Astrocyte (in vitro differentiated cells and primary cell): ENCODE data around the gene PDE3B. TPM values are rescaled to one million over a fixed set of nuclear protein-coding genes. Genes with fewer than 3 reads are reported as not detected.

ENCODE experiments used
- DNase-seq: peaks from one replicate; pipeline ENCODE4 v3.0.0-alpha.2; 2010; ENCODE audit warnings: low read depth
- FAIRE-seq: peaks from 2 replicates; lab custom pipeline; 2011; peaks lifted over from hg19 to GRCh38; lab: Jason Lieb, UNC
- H2AFZ ChIP-seq: 2 replicates; pipeline ENCODE4 v1.6.0; 2012; ENCODE audit warnings: low read depth, low read length, inconsistent platforms
- H3K27ac ChIP-seq: 2 replicates; pipeline ENCODE4 v1.5.1; 2011; ENCODE audit warnings: low read depth, low read length, inconsistent platforms
- H3K27me3 ChIP-seq: 2 replicates; pipeline ENCODE4 v1.6.0; 2011; ENCODE audit warnings: low read length, inconsistent platforms; ENCODE audit not compliant: insufficient read depth
- H3K36me3 ChIP-seq: 2 replicates; pipeline ENCODE4 v1.5.1; 2011; ENCODE audit warnings: low read length, inconsistent platforms; ENCODE audit not compliant: insufficient read depth
- H3K4me1 ChIP-seq: 2 replicates; pipeline ENCODE4 v1.5.1; 2011; ENCODE audit warnings: low read length, inconsistent platforms; ENCODE audit not compliant: insufficient read depth
- H3K4me2 ChIP-seq: 2 replicates; pipeline ENCODE4 v1.6.0; 2012; ENCODE audit warnings: low read length, inconsistent platforms
- H3K4me3 ChIP-seq: 2 replicates; pipeline ENCODE4 v1.5.1; 2011; ENCODE audit warnings: low read depth, mild to moderate bottlenecking, low read length, inconsistent platforms; ENCODE audit not compliant: insufficient read depth
- H3K79me2 ChIP-seq: 2 replicates; pipeline ENCODE4 v1.6.0; 2012; ENCODE audit warnings: mild to moderate bottlenecking, low read length, inconsistent platforms; ENCODE audit not compliant: insufficient read depth
- H3K9ac ChIP-seq: 2 replicates; pipeline ENCODE4 v1.6.0; 2012; ENCODE audit warnings: mild to moderate bottlenecking, low read length, inconsistent platforms
- H3K9me3 ChIP-seq: 2 replicates; pipeline ENCODE4 v1.5.1; 2012; ENCODE audit warnings: low read depth, mild to moderate bottlenecking, low read length, inconsistent platforms; ENCODE audit not compliant: insufficient read depth
- H4K20me1 ChIP-seq: 2 replicates; pipeline ENCODE4 v1.6.0; 2012; ENCODE audit warnings: low read length, inconsistent platforms; ENCODE audit not compliant: insufficient read depth
- H3K27ac Mint-ChIP-seq: one replicate; pipeline ENCODE4 v1.8.0; 2021; ENCODE audit warnings: mild to moderate bottlenecking, mixed read lengths; ENCODE audit not compliant: unreplicated experiment
- H3K27me3 Mint-ChIP-seq: one replicate; pipeline ENCODE4 v1.8.0; 2021; ENCODE audit warnings: low read depth, mixed read lengths; ENCODE audit not compliant: unreplicated experiment
- H3K36me3 Mint-ChIP-seq: one replicate; pipeline ENCODE4 v1.8.0; 2021; ENCODE audit warnings: low read depth, mixed read lengths; ENCODE audit not compliant: unreplicated experiment
- H3K4me1 Mint-ChIP-seq: one replicate; pipeline ENCODE4 v1.8.0; 2021; ENCODE audit warnings: low read depth, mixed read lengths; ENCODE audit not compliant: unreplicated experiment
- H3K4me3 Mint-ChIP-seq: one replicate; pipeline ENCODE4 v1.8.0; 2021; ENCODE audit warnings: mild to moderate bottlenecking, moderate library complexity, mixed read lengths; ENCODE audit not compliant: unreplicated experiment
- H3K9me3 Mint-ChIP-seq: one replicate; pipeline ENCODE4 v1.8.0; 2021; ENCODE audit warnings: mild to moderate bottlenecking, mixed read lengths; ENCODE audit not compliant: unreplicated experiment
- EZH2 ChIP-seq: IDR thresholded peaks from 2 replicates; pipeline ENCODE4 v1.6.1; 2012; ENCODE audit warnings: mild to moderate bottlenecking, low read length, inconsistent platforms; ENCODE audit not compliant: insufficient read depth
- total RNA-seq: library from RNA; stranded (reverse); gene quantifications from 2 replicates; pipeline ENCODE4 v1.2.1, GENCODE V29; 2021
- TF ChIP-seq, protein P1 (sequence below): IDR thresholded peaks from 2 replicates; pipeline ENCODE4 v1.5.1; 2011; ENCODE audit warnings: low read depth, mild to moderate bottlenecking, inconsistent platforms, low read length, moderate library complexity; ENCODE audit not compliant: insufficient read depth

Gene PDE3B
- total RNA-seq, 1 donor from 2014 or later: 2.9 TPM

DNA sequence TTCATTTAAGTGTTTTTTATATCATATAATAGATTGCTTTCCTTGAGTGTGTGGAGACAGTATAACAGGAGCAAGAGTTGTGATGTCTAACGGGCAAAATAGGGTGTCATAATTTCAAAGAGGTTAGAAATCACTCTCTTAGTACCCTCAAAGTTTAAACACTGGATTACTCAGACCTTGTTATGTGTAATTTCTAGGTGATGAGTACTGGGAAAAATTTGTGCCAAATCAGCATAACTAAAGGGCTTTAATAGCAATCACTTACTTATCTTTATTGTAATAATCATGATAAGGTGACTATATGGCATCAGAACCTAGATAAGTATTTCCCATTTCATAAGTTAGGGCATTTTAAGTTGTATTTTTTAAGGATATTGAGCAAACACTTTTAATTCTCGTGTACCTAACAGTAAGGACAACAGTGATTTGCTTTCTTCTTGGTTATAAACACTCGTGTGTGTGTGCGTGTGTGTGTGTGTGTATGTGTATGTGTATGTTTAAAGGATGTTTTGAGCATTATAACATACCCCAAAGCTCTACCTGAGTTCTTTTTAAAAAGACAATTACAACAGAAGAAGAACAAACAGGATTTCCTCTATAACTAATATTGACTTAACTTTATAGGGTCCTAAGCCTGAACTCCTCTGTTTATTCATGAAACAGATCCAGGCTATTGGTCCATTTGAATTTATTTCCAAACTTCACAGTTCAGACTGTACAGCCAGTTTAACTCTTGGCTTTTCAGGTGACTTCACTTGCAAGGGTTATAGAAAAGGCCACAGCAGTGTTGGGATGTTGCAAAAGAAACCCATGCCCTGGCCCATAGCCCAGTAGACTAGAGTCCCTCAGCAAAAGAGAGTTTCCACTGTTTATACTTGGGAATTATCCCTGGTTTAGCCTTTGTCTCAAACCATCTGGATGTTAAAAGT, 23.7 kb upstream of the PDE3B start:
- no peaks in the 10 kb centered on the region for H3K9me3 Mint-ChIP-seq
- H3K4me3 ChIP-seq: no peak overlapping the region
- H3K27ac ChIP-seq: no peak overlapping the region
- FAIRE-seq (no peak), DNase-seq (no peak)
- no peaks in the 10 kb centered on the region for H3K36me3 ChIP-seq
- H3K9ac ChIP-seq: no peak overlapping the region
- no peaks in the 10 kb centered on the region for H3K4me1 ChIP-seq
- H3K4me2 ChIP-seq: no peak overlapping the region
- H3K36me3 Mint-ChIP-seq: no peaks in the 10 kb centered on the region
- no peak overlapping the region for H3K4me3 Mint-ChIP-seq
- H3K27ac Mint-ChIP-seq: no peak overlapping the region
- TF ChIP-seq, protein P1, sequence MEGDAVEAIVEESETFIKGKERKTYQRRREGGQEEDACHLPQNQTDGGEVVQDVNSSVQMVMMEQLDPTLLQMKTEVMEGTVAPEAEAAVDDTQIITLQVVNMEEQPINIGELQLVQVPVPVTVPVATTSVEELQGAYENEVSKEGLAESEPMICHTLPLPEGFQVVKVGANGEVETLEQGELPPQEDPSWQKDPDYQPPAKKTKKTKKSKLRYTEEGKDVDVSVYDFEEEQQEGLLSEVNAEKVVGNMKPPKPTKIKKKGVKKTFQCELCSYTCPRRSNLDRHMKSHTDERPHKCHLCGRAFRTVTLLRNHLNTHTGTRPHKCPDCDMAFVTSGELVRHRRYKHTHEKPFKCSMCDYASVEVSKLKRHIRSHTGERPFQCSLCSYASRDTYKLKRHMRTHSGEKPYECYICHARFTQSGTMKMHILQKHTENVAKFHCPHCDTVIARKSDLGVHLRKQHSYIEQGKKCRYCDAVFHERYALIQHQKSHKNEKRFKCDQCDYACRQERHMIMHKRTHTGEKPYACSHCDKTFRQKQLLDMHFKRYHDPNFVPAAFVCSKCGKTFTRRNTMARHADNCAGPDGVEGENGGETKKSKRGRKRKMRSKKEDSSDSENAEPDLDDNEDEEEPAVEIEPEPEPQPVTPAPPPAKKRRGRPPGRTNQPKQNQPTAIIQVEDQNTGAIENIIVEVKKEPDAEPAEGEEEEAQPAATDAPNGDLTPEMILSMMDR: no peak
- TF ChIP-seq EZH2: no peak
- H3K9me3 ChIP-seq: no peaks in the 10 kb centered on the region
- no peaks in the 10 kb centered on the region for H3K79me2 ChIP-seq
- H3K27me3 Mint-ChIP-seq: peaks cover 3% of the 10 kb centered on the region
- no peaks in the 10 kb centered on the region for H4K20me1 ChIP-seq
- no peak overlapping the region for H2AFZ ChIP-seq
- H3K4me1 Mint-ChIP-seq: peaks cover 7% of the 10 kb centered on the region
- no peaks in the 10 kb centered on the region for H3K27me3 ChIP-seq

DNA sequence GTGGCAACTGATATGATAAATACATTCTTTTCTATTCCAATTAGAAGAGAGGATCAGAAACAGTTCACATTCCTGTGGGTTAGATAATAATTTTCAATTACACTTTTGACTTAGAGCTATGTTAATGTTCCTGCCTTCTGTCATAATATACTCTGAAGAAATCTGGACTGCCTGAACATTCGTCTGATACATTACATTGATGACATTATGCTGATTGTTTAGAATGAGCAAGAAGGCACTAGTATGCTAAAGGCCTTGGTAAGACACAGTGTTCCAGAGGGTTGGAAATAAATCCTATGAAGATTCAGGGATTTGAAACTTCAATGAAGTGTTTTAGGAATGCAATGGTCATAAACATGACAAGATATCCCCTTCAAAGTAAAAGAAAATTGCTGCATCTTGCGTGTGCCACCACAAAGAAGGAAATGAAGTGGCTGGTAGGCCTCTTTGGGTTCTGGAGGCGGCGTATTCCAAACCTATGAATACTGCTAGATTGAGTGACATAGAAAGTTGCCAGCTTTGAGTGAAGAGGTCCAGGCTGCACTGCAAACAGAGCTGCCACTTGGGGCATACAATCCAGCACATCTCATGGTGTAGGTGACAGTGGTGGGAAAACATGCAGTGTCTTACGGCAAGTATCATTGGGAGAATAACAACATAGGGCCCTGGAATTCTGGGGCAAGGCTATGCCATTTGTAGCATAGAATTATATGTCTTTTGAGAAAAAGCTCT, 21.2 kb upstream of the PDE3B start:
- no peak for TF ChIP-seq EZH2
- TF ChIP-seq, protein P1: no peak
- peaks cover 7% of the 10 kb centered on the region for H3K4me1 Mint-ChIP-seq

More for the DNA sequence above, 21.2 kb upstream of the PDE3B start:
- Histone ChIP-seq H3K4me2 (no peak overlapping the region), H3K79me2 (no peaks in the 10 kb centered on the region), H3K9ac (no peak overlapping the region), H3K27ac (no peak overlapping the region), H3K4me3 (no peak overlapping the region), H2AFZ (no peak overlapping the region), H3K36me3 (no peaks in the 10 kb centered on the region), H3K9me3 (no peaks in the 10 kb centered on the region), H4K20me1 (no peaks in the 10 kb centered on the region), H3K27me3 (no peaks in the 10 kb centered on the region), H3K4me1 (no peaks in the 10 kb centered on the region)
- peaks cover 2% of the 10 kb centered on the region for H3K36me3 Mint-ChIP-seq
- no peak overlapping the region for H3K27ac Mint-ChIP-seq
- H3K9me3 Mint-ChIP-seq: no peaks in the 10 kb centered on the region
- peaks cover 5% of the 10 kb centered on the region for H3K27me3 Mint-ChIP-seq
- H3K4me3 Mint-ChIP-seq: no peak overlapping the region
- FAIRE-seq (no peak), DNase-seq (no peak)
